HG02759 (cell line): ENCODE measurements around the gene CRX.
"Not testable (repeated sequence)": the region's sequence is repeated elsewhere in the genome, so short reads cannot be mapped to it uniquely, and the experiment has no call there.

Experiments used
- ATAC-seq: cut with Tn5 transposase; IDR thresholded peaks from one replicate; pipeline ENCODE4 v1.9.1; 2021; ENCODE audit warnings: mild to moderate bottlenecking, moderate library complexity; ENCODE audit not compliant: unreplicated experiment

The CRX gene

GRCh38 chr19:47858646-47859285 is 37.0 kb downstream of the CRX start, which contains the start of gene TPRX2:
Gene TPRX2 (plus strand): TSS chr19:47859235. CDS start chr19:47859247, 12 bp downstream.
- ATAC-seq, result not testable (repeated sequence)

GRCh38 chr19:47859838-47860237 is 38.1 kb downstream of the CRX start:
- ATAC-seq, result not testable (repeated sequence)

GRCh38 chr19:47860602-47861297 is 39.0 kb downstream of the CRX start:
- ATAC-seq, result no peak

GRCh38 chr19:47861630-47862029 is 39.9 kb downstream of the CRX start:
- ATAC-seq, result no peak

GRCh38 chr19:47863514-47863936 is 41.8 kb downstream of the CRX start:
- no peak for ATAC-seq

GRCh38 chr19:47865166-47865565 is 43.4 kb downstream of the CRX start:
- no peak for ATAC-seq

GRCh38 chr19:47878906-47879305 is 57.2 kb downstream of the CRX start:
- no peak for ATAC-seq

- not testable (repeated sequence) for ATAC-seq
Measured at GRCh38 chr19:47879385-47879784, 57.6 kb downstream of the CRX start.

- no peak for ATAC-seq
Measured at GRCh38 chr19:47881757-47882156, 60.0 kb downstream of the CRX start.

GRCh38 chr19:47882890-47883289 is 61.2 kb downstream of the CRX start:
- ATAC-seq, result no peak

GRCh38 chr19:47885067-47885463 is 63.3 kb downstream of the CRX start:
- no peak for ATAC-seq

GRCh38 chr19:47886010-47886559 is 64.3 kb downstream of the CRX start, which contains the start of gene SULT2A1:
Gene SULT2A1 (minus strand): TSS chr19:47886315. CDS start chr19:47886257, 58 bp downstream.
- no peak for ATAC-seq

- no peak for ATAC-seq
Measured at GRCh38 chr19:47890865-47891621, 69.3 kb downstream of the CRX start.

- ATAC-seq, result no peak
Measured at GRCh38 chr19:47891622-47891922, 69.8 kb downstream of the CRX start.

GRCh38 chr19:47891923-47892666 is 70.4 kb downstream of the CRX start:
- no peak for ATAC-seq
